GM20000 (cell line): ENCODE data around the gene TMEM218.

ENCODE experiments used
- DNase-seq: peaks from one replicate; pipeline ENCODE4 v3.0.0; 2012; ENCODE audit warnings: low spot score
- CTCF ChIP-seq: IDR thresholded peaks from 2 replicates; pipeline ENCODE4 v1.5.1; 2012; ENCODE audit warnings: mild to moderate bottlenecking, control low read depth; ENCODE audit errors: extremely low read depth, missing control alignments

TMEM218 gene

GRCh38 chr11:125141178-125141577 lies 29.8 kb upstream of the TMEM218 start:
- TF ChIP-seq CTCF = no peak
- no peak for DNase-seq

GRCh38 chr11:125140233-125140632 lies 28.8 kb upstream of the TMEM218 start:
- no peak for TF ChIP-seq CTCF
- DNase-seq = no peak

GRCh38 chr11:125139778-125140177 lies 28.4 kb upstream of the TMEM218 start:
- no peak for DNase-seq
- no peak for TF ChIP-seq CTCF

GRCh38 chr11:125138966-125139365 lies 27.5 kb upstream of the TMEM218 start:
- no peak for DNase-seq
- TF ChIP-seq CTCF = no peak

GRCh38 chr11:125136001-125136400 lies 24.6 kb upstream of the TMEM218 start:
- TF ChIP-seq CTCF = no peak
- DNase-seq = no peak

- TF ChIP-seq CTCF = no peak
- no peak for DNase-seq
These were observed 21.2 kb upstream of the TMEM218 start for GRCh38 chr11:125132596-125132995.

- DNase-seq = no peak
- TF ChIP-seq CTCF = no peak
These were observed 20.6 kb upstream of the TMEM218 start for GRCh38 chr11:125132071-125132470.
